GM08714 (cell line): ENCODE results near the gene FLAD1.

Experiments
- H3K4me3 ChIP-seq: fragments of 200-500 bp; sonication (Bioruptor generic); 2 replicates; pipeline ENCODE4 v1.5.1; 2014; ENCODE audit warnings: mild to moderate bottlenecking, low read length, inconsistent platforms
- ZNF274 ChIP-seq: IDR thresholded peaks from 2 replicates; pipeline ENCODE4 v1.6.1; 2012; ENCODE audit warnings: mild to moderate bottlenecking, low read depth, low read length

Gene FLAD1

DNA sequence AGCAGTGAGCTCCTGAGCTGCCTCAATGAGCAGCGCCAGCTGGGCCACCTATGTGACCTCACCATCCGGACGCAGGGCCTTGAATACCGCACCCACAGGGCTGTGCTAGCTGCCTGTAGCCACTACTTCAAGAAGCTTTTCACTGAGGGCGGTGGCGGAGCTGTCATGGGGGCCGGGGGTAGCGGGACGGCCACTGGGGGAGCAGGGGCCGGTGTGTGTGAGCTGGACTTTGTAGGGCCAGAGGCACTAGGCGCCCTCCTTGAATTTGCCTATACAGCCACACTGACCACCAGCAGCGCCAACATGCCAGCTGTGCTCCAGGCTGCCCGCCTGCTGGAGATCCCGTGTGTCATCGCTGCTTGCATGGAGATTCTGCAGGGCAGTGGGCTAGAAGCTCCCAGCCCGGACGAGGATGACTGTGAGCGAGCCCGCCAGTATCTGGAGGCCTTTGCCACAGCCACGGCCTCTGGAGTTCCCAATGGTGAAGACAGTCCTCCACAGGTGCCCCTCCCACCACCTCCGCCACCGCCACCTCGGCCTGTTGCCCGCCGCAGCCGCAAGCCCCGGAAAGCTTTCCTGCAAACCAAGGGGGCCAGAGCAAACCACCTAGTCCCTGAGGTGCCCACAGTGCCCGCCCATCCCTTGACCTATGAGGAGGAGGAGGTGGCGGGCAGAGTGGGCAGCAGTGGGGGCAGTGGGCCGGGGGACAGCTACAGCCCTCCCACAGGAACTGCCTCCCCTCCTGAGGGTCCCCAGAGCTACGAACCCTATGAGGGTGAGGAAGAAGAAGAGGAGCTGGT is 31.8 kb downstream of the FLAD1 start:
- no peak overlapping the region for H3K4me3 ChIP-seq
- no peak for TF ChIP-seq ZNF274

DNA sequence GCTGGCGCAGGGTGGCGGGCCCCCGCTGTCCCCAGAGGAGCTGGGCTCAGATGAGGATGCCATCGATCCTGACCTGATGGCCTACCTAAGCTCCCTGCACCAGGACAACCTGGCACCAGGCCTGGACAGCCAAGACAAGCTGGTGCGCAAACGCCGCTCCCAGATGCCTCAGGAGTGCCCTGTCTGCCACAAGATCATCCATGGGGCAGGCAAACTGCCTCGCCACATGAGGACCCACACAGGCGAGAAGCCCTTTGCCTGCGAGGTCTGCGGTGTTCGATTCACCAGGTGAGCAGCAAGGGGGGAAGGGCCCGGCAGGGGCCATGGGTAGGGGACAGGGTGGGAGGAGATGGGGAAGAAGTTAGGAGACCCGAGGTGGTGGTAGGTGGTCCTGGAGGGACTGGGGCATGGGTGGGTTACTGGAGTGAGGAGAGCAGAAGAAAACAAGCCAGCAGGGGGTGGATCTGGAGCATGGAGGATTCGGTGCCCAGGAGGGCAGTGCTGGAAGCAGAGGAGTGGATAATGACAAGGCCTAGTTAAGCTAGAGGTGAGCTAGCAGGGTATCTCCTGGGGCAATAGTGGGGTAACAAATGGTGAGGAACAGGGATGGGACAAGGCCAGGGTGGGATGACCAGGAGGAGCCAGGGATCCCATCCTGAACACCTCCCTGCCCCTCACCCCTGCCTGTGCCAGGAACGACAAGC is 32.5 kb downstream of the FLAD1 start:
- no peak for TF ChIP-seq ZNF274
- no peak overlapping the region for H3K4me3 ChIP-seq

DNA sequence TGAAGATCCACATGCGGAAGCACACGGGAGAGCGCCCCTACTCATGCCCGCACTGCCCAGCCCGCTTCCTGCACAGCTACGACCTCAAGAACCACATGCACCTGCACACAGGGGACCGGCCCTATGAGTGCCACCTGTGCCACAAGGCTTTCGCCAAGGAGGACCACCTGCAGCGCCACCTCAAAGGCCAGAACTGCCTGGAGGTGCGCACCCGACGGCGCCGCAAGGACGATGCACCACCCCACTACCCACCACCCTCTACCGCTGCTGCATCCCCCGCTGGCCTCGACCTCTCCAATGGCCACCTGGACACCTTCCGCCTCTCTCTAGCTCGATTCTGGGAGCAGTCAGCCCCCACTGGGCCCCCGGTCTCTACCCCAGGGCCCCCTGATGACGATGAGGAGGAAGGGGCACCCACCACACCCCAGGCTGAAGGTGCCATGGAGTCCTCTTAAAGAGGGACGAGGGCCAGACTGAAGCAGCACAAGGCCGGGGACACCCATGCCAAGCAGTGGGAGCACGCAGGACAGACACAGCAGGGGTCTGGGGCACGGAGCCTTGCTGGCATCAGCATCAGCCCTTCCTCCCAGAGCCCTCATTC is 33.2 kb downstream of the FLAD1 start:
- no peak overlapping the region for H3K4me3 ChIP-seq
- no peak for TF ChIP-seq ZNF274

DNA sequence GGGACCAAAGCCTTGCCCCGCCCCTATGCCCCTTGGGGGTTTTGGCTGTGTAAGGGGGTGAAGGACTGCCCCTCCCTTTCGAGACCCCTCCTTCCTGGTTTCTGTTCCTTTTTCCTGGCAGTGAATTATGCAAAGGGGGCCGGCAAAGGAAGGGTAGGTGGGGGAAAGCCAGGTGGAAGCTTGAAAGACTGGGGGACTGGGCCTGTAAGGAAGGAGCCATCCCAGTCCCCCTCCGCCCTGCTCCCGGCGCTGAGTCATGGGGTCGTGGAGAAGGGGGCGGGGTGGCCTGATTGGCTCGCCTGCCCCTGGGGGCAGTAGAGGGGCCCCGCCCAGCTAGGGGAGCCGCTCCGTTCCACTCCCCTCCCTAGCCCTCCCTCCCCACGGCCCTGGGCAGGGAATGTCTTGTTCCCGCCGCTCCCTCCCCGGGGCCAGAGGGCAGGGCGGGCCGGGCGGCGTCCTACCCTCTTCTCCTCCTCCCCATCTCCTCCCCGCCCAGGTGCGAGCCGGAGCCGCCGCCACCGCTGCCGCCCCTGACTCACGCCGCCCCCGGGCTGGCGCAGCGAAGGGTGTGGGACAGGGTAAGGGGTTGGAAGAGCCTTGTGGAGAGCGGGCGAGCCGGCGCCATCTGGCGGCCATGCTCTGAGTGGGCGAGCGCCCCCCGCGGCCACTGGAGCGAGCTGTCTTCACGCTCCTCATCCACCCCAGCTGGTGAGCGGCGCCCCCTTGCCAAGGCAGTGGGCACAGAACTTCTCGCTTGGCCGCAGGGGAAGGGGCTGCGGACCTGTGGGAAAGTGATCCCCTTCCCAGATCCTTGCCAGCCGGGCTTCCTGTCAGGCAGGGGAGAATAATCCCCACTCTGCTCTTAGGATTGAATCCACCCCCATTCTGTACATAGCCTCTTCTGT is 34.1 kb downstream of the FLAD1 start:
- peak overlapping the region; percentile 7; the same call in 1 of the 2 replicates for H3K4me3 ChIP-seq

DNA sequence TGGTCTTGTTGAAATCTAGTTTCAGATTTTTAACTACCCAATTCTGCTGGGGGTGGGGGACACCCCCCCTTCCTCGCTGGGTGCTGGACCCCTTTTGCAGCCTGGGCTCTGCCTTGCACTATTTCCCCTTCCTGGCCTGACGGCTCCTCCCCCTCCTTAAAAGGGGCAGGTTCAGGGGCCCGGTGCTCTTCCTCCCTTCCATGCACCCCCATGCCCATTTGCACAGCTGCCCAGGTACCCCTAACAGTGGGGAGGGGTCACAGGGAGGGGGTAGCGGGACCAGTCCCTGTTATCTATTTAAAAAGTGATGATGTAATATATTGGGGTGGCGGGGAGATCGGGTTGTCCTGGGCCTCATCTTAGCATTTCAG is 34.8 kb downstream of the FLAD1 start:
- peak overlapping the region; percentile 7; the same call in 1 of the 2 replicates for H3K4me3 ChIP-seq
- no peak for TF ChIP-seq ZNF274

More for the DNA sequence above, 34.1 kb downstream of the FLAD1 start:
- TF ChIP-seq ZNF274: no peak

DNA sequence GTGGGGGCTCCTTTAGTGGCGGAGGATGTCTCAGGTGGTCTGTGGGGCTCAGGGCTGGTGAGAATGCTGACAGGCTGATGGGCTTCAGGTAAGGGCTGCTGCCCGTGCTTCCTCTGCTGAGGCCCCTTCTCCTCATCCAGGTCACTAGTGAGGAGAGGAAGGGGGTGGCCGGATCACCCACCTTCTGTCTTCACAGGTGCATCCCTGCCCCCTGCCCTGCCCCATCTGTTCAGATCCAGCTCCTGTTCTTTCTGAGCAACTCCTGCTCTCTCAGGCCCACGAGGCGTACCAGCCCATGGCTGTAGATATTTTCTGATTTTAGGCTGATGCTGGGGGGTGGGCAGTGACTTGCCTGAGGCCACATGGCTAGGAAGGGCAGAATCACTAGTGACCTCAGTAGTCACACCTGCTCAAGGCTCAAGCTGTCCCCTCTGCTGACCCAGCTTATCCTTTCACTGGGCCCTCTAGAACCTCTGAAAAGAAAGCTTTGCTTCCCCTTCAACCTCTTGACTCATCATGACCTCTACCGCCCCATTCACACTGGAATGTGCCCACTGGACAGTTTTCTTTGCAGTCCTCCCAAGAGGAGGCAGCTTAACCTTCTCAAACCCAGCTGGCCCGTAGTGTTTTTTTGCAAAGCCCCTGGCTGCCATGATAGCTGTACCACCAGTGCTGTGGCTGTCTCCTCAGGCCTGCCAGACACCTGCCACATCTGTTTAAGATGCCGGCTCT is 35.6 kb downstream of the FLAD1 start:
- no peak for TF ChIP-seq ZNF274
- no peak overlapping the region for H3K4me3 ChIP-seq

DNA sequence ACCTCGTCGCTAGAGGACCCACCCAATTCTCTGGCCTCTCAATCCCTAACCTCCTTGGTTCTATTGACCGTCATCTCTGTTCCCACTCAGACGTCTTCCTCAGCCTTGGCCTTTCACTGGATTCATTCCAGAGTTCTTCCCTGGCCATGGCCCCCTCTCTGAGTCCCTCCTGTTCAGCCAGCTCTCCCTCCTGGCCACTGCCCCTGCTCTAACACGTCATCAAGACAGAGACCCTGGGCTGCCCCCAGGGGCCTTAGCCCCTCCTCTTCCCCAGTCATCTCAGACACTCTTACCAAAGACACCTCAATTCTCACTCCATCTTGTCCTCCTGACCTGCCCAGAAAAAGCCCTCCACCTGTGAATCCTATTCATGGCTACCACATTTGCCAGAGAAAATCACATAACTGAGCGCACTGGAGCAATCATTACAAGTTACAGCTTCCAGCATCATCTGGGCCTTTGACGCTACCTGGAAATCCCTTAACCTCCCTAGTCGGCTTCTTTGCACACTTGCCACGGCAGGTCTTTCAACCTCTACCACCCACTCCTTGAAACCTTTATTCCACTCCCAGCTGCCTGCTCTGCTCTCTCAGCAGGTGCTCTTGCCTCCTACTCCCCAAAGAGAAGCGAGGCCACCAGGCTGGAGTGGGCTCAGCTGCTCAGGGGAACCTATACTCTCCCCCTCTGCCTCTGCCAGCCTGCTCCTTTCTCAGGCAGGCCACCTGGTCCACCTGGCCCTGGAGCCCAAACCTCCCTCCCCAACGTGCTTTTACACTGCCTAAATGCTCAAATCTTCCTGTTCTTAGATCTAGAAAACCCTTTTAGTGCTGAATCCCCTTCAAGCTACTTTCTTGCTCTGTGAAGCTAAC is 36.5 kb downstream of the FLAD1 start:
- no peak for TF ChIP-seq ZNF274
- no peak overlapping the region for H3K4me3 ChIP-seq

DNA sequence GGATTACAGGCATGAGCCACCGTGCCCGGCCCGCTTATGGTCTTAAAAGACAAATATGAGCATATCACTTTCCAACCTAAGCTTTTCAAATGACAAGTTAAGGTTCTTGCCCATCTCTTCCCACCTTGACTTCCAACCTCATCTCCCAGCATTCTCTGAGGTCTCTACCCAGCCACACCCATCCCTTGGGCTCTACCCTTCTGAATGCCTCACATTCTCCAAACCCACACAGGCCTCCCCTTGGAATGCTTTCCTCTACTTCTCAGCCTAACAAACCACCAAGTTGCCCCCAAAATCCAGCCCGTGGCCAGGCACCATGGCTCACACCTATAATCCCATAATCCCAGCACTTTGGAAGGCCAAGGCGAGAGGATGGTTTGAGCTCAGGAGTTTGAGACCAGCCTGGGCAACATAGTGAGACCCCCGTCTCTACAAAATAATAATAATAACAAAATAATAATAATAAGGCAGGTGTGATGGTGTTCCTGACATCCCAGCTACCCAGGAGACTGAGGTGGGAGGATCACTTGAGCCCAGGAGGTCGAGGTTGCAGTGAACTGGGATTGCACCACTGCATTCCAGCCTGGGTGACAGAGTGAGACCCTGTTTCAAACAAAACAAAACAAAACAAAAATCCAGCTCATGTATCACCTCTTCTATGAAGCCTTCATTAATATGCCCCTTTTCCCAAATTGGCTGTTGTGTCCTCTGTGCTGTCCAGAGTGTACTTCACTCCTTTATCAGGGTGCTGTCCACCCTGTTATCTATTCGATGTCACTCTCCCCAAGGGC is 39.2 kb downstream of the FLAD1 start:
- TF ChIP-seq ZNF274: no peak
- no peak overlapping the region for H3K4me3 ChIP-seq

DNA sequence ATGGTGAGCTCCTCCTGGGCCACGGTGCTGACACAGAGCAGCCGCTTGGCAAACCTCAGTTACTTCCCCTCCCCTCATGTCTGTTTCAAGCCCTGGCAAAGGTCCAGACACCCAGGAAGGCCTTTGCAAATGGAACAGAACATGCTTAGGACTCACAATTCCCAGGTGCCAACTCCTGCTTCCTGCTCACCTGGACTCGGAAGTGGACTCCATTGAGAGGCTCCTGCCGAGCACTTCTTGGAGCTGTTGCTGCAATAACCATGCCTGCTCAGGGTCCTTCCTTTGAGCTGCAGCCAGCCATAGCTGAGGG is 39.7 kb downstream of the FLAD1 start:
- H3K4me3 ChIP-seq: no peak overlapping the region
- no peak for TF ChIP-seq ZNF274

DNA sequence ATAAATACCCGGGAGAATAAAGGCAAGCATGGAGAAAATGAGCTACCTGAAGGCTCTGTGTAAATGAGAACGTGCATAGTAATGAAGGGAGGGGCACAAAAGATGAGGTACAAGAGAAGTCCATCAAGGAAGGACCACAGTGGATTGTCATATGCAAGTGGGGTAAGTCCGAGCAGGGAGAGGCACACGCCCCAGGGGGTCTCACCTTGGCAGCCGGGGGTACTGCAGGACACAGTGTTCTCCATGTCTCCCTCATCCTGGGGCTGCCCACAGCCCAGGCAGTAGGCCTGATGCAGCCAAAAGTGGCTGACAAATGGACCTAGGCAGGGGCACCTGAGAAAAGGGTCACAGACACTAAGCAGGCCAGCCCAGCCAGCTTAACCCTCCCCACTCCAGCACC is 40.5 kb downstream of the FLAD1 start:
- H3K4me3 ChIP-seq: no peak overlapping the region
- TF ChIP-seq ZNF274: no peak

DNA sequence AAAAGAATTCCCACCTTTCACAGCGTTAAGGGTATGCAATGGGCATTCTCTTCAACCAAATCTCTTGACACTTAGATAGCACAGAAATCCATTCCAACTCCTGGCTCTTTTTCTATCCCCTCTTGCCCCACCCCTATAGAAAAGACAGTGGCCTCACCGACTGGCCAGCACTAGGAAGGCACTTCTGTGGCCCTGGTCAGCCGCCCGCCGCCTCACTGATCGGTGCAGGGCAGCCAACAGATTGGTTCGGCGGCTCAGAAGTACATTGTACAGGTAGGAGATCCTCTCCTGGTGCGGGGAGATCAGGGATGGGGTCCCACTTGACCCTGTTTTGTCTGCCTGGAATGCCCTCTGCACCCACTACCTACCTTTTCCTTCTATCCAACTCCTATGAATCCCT is 41.2 kb downstream of the FLAD1 start:
- TF ChIP-seq ZNF274: no peak
- no peak overlapping the region for H3K4me3 ChIP-seq

DNA sequence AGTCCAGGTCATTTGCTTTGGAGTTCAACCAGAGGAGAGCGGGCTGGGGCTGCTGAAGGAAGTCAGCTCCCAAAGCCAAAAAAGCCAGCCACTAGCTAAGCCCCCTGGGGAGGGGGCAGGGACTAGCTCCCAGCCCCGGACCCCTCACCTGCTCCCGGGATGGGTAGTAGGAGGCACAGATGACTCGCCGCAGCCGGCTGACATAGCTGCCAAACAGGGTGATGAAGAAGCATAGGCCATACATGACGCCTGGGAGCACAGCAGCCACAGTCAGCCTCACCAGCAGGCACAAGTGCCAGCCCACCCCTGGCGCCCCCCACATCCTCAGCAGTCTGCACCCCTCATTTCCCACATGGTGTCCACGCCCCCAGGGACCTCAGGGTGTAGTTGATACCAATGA is 43.0 kb downstream of the FLAD1 start:
- TF ChIP-seq ZNF274: no peak
- no peak overlapping the region for H3K4me3 ChIP-seq
